HCT116 (cell line): ENCODE measurements around the gene ENDOD1. TPM values are rescaled to one million over a fixed set of nuclear protein-coding genes. Genes with fewer than 3 reads are reported as not detected.

ENCODE experiments used
- ATAC-seq: fragments of 200-7000 bp; cut with Tn5 transposase; 2 replicates; pipeline ENCODE4 v1.9.1; 2020; ENCODE audit warnings: mild to moderate bottlenecking, moderate library complexity
- BruUV-seq: library from RNA; stranded (reverse); fragments of 400-500 nt; replicated peaks from 2 replicates; lab custom pipeline; 2021; lab: Mats Ljungman, UMichigan
- CTCF ChIA-PET: fragments of 300-600 bp; sonication (Branson Sonifier 250); formaldehyde crosslinking; loops from one replicate; lab custom pipeline; 2021; ENCODE audit warnings: antibody characterized with exemption; lab: Charles Lee
- POLR2A ChIA-PET: fragments of 300-600, 350-600 bp; sonication (Branson Sonifier 250); formaldehyde crosslinking; loops from one replicate; lab custom pipeline; 2021; ENCODE audit warnings: antibody characterized with exemption; lab: Charles Lee
- RAD21 ChIA-PET, 2 experiments: fragments of 300-600 bp; sonication (Branson Sonifier 250); formaldehyde crosslinking; loops; one replicate each; lab custom pipeline; 2023; ENCODE audit warnings: low total read pairs in 2 of 2; ENCODE audit not compliant: uncharacterized antibody in 2 of 2, unreplicated experiment in 2 of 2, low non-redundant PET in 1 of 2; lab: Charles Lee
- DNase-seq: peaks from one replicate; pipeline ENCODE4 v3.0.0-alpha.2; 2010; ENCODE audit warnings: low read depth, low spot score
- H2AFZ ChIP-seq: fragments of 200-600 bp; shearing (Covaris generic), sonication (generic); 2 replicates; pipeline ENCODE4 v1.6.1; 2017; ENCODE audit warnings: low read depth, mixed run types, mixed read lengths, antibody characterized with exemption, low read length; ENCODE audit not compliant: poor library complexity, severe bottlenecking
- H3K27ac ChIP-seq: 2 replicates; pipeline ENCODE4 v1.5.1; 2012; ENCODE audit warnings: low read depth, low read length
- H3K27me3 ChIP-seq: fragments of 200-600 bp; sonication (generic); 2 replicates; pipeline ENCODE4 v1.6.1; 2016; ENCODE audit warnings: mixed run types, low read length, mixed read lengths; ENCODE audit not compliant: insufficient read depth
- H3K36me3 ChIP-seq, 2 experiments: fragments of 200-500 bp in 1 of 2; fragments of 200-600 bp in 1 of 2; sonication (Bioruptor generic) in 1 of 2; sonication (generic) in 1 of 2; 2 replicates each; pipeline versions ENCODE4 v1.5.1 to v1.6.1; 2014 to 2016; ENCODE audit warnings: low read length in 2 of 2, inconsistent platforms in 1 of 2, mixed read lengths in 1 of 2, mixed run types in 1 of 2; ENCODE audit not compliant: insufficient read depth in 2 of 2, control insufficient read depth in 1 of 2
- H3K4me1 ChIP-seq, 2 experiments: fragments of 200-600 bp in 1 of 2; sonication (generic) in 1 of 2; 2 replicates each; pipeline versions ENCODE4 v1.5.1 to v1.6.1; 2012 to 2017; ENCODE audit warnings: low read length in 2 of 2, inconsistent platforms in 1 of 2, mild to moderate bottlenecking in 1 of 2, mixed read lengths in 1 of 2, mixed run types in 1 of 2, moderate library complexity in 1 of 2; ENCODE audit not compliant: insufficient read depth in 2 of 2, control insufficient read depth in 1 of 2
- H3K4me2 ChIP-seq: fragments of 200-600 bp; sonication (generic); 2 replicates; pipeline ENCODE4 v1.6.1; 2017; ENCODE audit warnings: mixed run types, low read length, mixed read lengths
- H3K4me3 ChIP-seq, 2 experiments: fragments of 200-600 bp in 1 of 2; sonication (generic) in 1 of 2; replicated peaks in 1 of 2; 2 replicates each; pipeline ENCODE4 v1.5.1; 2011 to 2016; ENCODE audit warnings: low read length in 2 of 2, control low read depth in 1 of 2, low read depth in 1 of 2, mild to moderate bottlenecking in 1 of 2, mixed read lengths in 1 of 2, mixed run types in 1 of 2
- H3K79me2 ChIP-seq: fragments of 200-600 bp; sonication (generic); 2 replicates; pipeline ENCODE4 v1.6.1; 2017; ENCODE audit warnings: mild to moderate bottlenecking, mixed run types, low read length, moderate library complexity, mixed read lengths; ENCODE audit not compliant: insufficient read depth
- H3K9ac ChIP-seq: fragments of 200-600 bp; sonication (generic); 2 replicates; pipeline ENCODE4 v1.6.1; 2016; ENCODE audit warnings: low read length, mixed read lengths
- H3K9me2 ChIP-seq: fragments of 200-600 bp; sonication (generic), shearing (Covaris generic); 2 replicates; pipeline ENCODE4 v1.6.1; 2017; ENCODE audit warnings: mixed run types, mild to moderate bottlenecking, moderate library complexity; ENCODE audit not compliant: insufficient read depth
- H3K9me3 ChIP-seq, 2 experiments: fragments of 200-500 bp in 1 of 2; fragments of 200-600 bp in 1 of 2; sonication (Bioruptor generic) in 1 of 2; sonication (generic) in 1 of 2; 2 replicates each; pipeline ENCODE4 v1.6.1; 2014 to 2017; ENCODE audit warnings: low read length in 2 of 2, mixed read lengths in 2 of 2, inconsistent platforms in 1 of 2, low read depth in 1 of 2, mild to moderate bottlenecking in 1 of 2, mixed run types in 1 of 2, moderate library complexity in 1 of 2; ENCODE audit not compliant: control insufficient read depth in 1 of 2, insufficient read depth in 1 of 2
- H4K20me1 ChIP-seq: fragments of 200-600 bp; sonication (generic), shearing (Covaris generic); 2 replicates; pipeline ENCODE4 v1.6.1; 2017; ENCODE audit warnings: mixed run types, mild to moderate bottlenecking, moderate library complexity; ENCODE audit not compliant: insufficient read depth
- ATF3 ChIP-seq: IDR thresholded peaks from 2 replicates; pipeline ENCODE4 v1.6.1; 2012
- CBX3 ChIP-seq: IDR thresholded peaks from 2 replicates; pipeline ENCODE4 v1.6.1; 2012; ENCODE audit warnings: low read depth
- CEBPB ChIP-seq: IDR thresholded peaks from 2 replicates; pipeline ENCODE4 v1.6.1; 2012; ENCODE audit warnings: low read depth
- EZH2phosphoT487 ChIP-seq: fragments of 200-600 bp; IDR thresholded peaks from 2 replicates; pipeline ENCODE4 v1.6.1; 2018; ENCODE audit warnings: antibody characterized with exemption, borderline replicate concordance
- POLR2A ChIP-seq: IDR thresholded peaks from 2 replicates; pipeline ENCODE4 v1.7.0; 2011; ENCODE audit warnings: borderline replicate concordance; ENCODE audit not compliant: insufficient read depth, insufficient read length; ENCODE audit errors: extremely low read depth
- REST ChIP-seq: IDR thresholded peaks from 2 replicates; pipeline ENCODE4 v1.6.1; 2012; ENCODE audit warnings: low read depth
- SRF ChIP-seq: IDR thresholded peaks from 2 replicates; pipeline ENCODE4 v1.6.1; 2012; ENCODE audit warnings: low read depth
- ZNF274 ChIP-seq: fragments of 200-500 bp; sonication (Bioruptor generic); IDR thresholded peaks from 2 replicates; pipeline ENCODE4 v1.6.1; 2014; ENCODE audit warnings: mild to moderate bottlenecking, low read depth, low read length, inconsistent platforms
- intact Hi-C: fragments of 100-400 bp; cut with micrococcal nuclease; formaldehyde crosslinking; loops from 2 replicates; pipeline ENCODE4 v1.10.0; 2022
- total RNA-seq: library from RNA; stranded (reverse); gene quantifications from one replicate; pipeline ENCODE4 v1.2.1, GENCODE V29; 2021; ENCODE audit not compliant: unreplicated experiment
- TF ChIP-seq, protein P1 (sequence below), 3 experiments: fragments of 200-600 bp in 1 of 3; sonication (generic) in 1 of 3; IDR thresholded peaks in 2 of 3; conservative IDR thresholded peaks in 1 of 3; 2 replicates each; pipeline ENCODE4 v1.5.1; 2012 to 2017; ENCODE audit warnings: low read depth in 2 of 3, low read length in 2 of 3, antibody characterized with exemption in 1 of 3, borderline replicate concordance in 1 of 3, control low read depth in 1 of 3, mild to moderate bottlenecking in 1 of 3, mixed read lengths in 1 of 3, mixed run types in 1 of 3, moderate library complexity in 1 of 3; ENCODE audit not compliant: insufficient read depth in 1 of 3

ENDOD1 gene
- total RNA-seq, 1 experiment from 2014 or later, result 33.6 TPM

- intact Hi-C loops, result no loop called here
- no peaks in the 10 kb centered on the region for H3K36me3 ChIP-seq
- no peak overlapping the region for H3K4me2 ChIP-seq
- H3K27ac ChIP-seq, result no peak overlapping the region
- no peaks in the 10 kb centered on the region for H3K9me2 ChIP-seq
- peaks cover 28 to 30% of the 10 kb centered on the region in 2 experiments for H3K4me1 ChIP-seq
- H3K79me2 ChIP-seq, result no peaks in the 10 kb centered on the region
- no peaks in the 10 kb centered on the region for H3K27me3 ChIP-seq
- no peak overlapping the region for H3K4me3 ChIP-seq
- POLR2A ChIA-PET, result interaction anchor here (1.4 kb wide), 1 partner anchor 77 kb away, joined by 4 read pairs; no protein-coding TSS in a partner anchor
- RAD21 ChIA-PET, result no interaction called here
- H2AFZ ChIP-seq, result no peak overlapping the region
- no TSS peak for BruUV-seq
- DNase-seq, result no peak
- H3K9me3 ChIP-seq, result no peaks in the 10 kb centered on the region
- H3K9ac ChIP-seq, result no peak overlapping the region
- CTCF ChIA-PET, result no interaction called here
- TF ChIP-seq SRF, result no peak
- TF ChIP-seq, all 23 proteins: peak for 0
- H4K20me1 ChIP-seq, result no peaks in the 10 kb centered on the region
- ATAC-seq, result no peak
Observed at GRCh38 chr11:95144313-95145235, 54.9 kb downstream of the ENDOD1 start.

DNA sequence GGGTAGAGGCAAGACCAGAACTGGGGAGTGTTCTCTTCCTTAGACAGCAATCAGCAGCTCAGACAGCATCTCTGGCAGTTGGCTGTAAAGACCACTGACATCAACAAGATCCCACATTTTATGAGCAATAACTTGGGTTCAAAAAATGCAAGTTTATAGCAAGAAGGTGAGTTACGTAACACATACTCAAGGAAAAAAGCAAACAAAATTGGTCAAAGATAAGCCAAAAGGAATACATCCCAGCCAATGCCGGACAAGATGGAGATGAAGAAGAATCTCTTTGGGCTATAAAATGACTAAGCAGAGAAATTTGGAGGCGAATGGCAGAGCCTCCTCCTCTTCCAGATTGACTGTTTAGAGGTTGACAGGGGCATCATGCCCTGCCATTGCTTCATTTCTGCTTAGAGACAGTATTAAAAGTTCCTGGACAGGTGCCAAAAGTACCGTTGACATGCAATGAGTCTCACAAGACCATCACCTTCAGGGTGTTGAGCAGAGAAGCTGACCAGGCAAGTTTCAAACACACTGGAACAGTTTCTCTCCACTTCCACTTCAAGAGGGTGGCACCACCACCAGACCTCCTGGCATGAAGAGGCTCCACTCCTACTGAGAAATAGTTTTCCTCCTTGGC is 55.9 kb downstream of the ENDOD1 start:
- no TSS peak for BruUV-seq
- Histone ChIP-seq H3K27me3 (no peaks in the 10 kb centered on the region), H3K4me1 (peaks cover 29 to 40% of the 10 kb centered on the region in 2 experiments), H4K20me1 (no peaks in the 10 kb centered on the region), H3K79me2 (no peaks in the 10 kb centered on the region), H3K9ac (no peak overlapping the region), H3K4me2 (no peak overlapping the region), H3K36me3 (no peaks in the 10 kb centered on the region), H3K9me3 (no peaks in the 10 kb centered on the region), H2AFZ (no peak overlapping the region), H3K27ac (no peak overlapping the region), H3K4me3 (no peak overlapping the region), H3K9me2 (no peaks in the 10 kb centered on the region)
- intact Hi-C loops, result no loop called here
- ATAC-seq, result no peak
- ChIA-PET RAD21 (no interaction called here), POLR2A (interaction anchor here (1.4 kb wide), 1 partner anchor 78 kb away, joined by 4 read pairs; no protein-coding TSS in a partner anchor), CTCF (no interaction called here)
- DNase-seq, result no peak
- TF ChIP-seq, protein P1, sequence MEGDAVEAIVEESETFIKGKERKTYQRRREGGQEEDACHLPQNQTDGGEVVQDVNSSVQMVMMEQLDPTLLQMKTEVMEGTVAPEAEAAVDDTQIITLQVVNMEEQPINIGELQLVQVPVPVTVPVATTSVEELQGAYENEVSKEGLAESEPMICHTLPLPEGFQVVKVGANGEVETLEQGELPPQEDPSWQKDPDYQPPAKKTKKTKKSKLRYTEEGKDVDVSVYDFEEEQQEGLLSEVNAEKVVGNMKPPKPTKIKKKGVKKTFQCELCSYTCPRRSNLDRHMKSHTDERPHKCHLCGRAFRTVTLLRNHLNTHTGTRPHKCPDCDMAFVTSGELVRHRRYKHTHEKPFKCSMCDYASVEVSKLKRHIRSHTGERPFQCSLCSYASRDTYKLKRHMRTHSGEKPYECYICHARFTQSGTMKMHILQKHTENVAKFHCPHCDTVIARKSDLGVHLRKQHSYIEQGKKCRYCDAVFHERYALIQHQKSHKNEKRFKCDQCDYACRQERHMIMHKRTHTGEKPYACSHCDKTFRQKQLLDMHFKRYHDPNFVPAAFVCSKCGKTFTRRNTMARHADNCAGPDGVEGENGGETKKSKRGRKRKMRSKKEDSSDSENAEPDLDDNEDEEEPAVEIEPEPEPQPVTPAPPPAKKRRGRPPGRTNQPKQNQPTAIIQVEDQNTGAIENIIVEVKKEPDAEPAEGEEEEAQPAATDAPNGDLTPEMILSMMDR (IDR thresholded peaks at IDR 0.05 in 2 of 3, conservative IDR thresholded peaks at IDR 0.05 in 1 of 3; ENCODE audit: borderline replicate concordance in 1 of 3, insufficient read depth in 1 of 3, low read depth in 2 of 3, low read length in 2 of 3), result no peak
- no peak for TF ChIP-seq POLR2A
- TF ChIP-seq ATF3, result no peak
- TF ChIP-seq ZNF274, result no peak
- no peak for TF ChIP-seq CBX3
- no peak for TF ChIP-seq CEBPB
- no peak for TF ChIP-seq EZH2phosphoT487
- no peak for TF ChIP-seq REST
